ENCODE data around the gene PXN. TPM values are rescaled to one million over a fixed set of nuclear protein-coding genes. Genes with fewer than 3 reads are reported as not detected.

Gene PXN
- total and polyA plus RNA-seq, 2 of the 13 experiments (the other 11 are each of a cell fraction or from before 2014, with no cell fraction given), result 13.6 to 14.2 TPM

DNA sequence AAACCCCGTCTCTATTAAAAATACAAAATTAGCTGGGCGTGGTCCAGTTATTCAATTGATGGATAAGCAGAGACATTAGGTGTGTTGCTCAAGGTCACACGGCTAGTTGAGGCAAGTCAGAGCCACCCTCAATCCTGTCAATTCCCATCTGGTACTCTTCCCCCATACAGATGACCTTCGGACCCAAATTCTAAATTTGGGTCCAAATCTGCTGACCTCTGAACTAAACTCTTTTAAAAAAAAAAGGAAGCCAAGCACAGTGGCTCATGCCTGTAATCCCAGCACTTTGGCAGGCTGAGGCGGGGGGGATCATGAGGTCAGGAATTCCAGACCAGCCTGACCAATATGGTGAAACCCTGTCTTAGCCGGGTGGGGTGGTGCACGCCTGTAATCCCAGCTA is 94.9 kb downstream of the PXN start:
- Histone ChIP-seq H3K9ac (ENCODE audit: insufficient read depth, low read depth, low read length) (no peak overlapping the region), H3K9me3 (ENCODE audit: low read length) (no peaks in the 10 kb centered on the region), H3K4me3 (replicated peaks in 1 of 3; ENCODE audit: insufficient read depth in 1 of 3, low read depth in 2 of 3, low read length in 3 of 3) (no peak overlapping the region), H3K4me2 (ENCODE audit: low read depth, low read length) (no peak overlapping the region), H4K20me1 (ENCODE audit: insufficient read depth, low read length) (no peaks in the 10 kb centered on the region), H3K27me3 (ENCODE audit: control insufficient read depth in 1 of 2, insufficient read depth in 2 of 2, low read length in 2 of 2) (no peaks in the 10 kb centered on the region), H2AFZ (ENCODE audit: low read length) (no peak overlapping the region), H3K36me3 (replicated peaks in 1 of 2; ENCODE audit: control insufficient read depth in 1 of 2, insufficient read depth in 2 of 2, low read length in 2 of 2) (peaks cover 31 to 76% of the 10 kb centered on the region in 2 experiments), H3K79me2 (ENCODE audit: insufficient read depth, low read length) (no peaks in the 10 kb centered on the region), H3K27ac (ENCODE audit: extremely low read length, insufficient read depth, low read length) (no peak overlapping the region), H3K4me1 (ENCODE audit: insufficient read depth, low read length) (no peaks in the 10 kb centered on the region)
- ChIA-PET CTCF (ENCODE audit: low intra/inter-chr PET ratio, low total read pairs) (no interaction called here), POLR2A (interaction anchor here (1.6 to 1.9 kb wide), 2 partner anchors 8 to 30 kb away, joined by 3 to 9 read pairs; partner anchors contain the start of gene RPLP0)
- WGBS (ENCODE audit: low lambda C conversion rate), result 95% methylated on average over 7 of the region's 7 CpGs
- BruUV-seq (replicated peaks), result no TSS peak
- FAIRE-seq (no peak), ATAC-seq (no peak), DNase-seq (ENCODE audit: low spot score) (no peak)
- intact Hi-C loops (cut with micrococcal nuclease; ENCODE audit: unreplicated experiment), result no loop called here
- no peak for TF ChIP-seq MAZ (IDR thresholded peaks at IDR 0.05; ENCODE audit: borderline replicate concordance, low read depth, low read length)
- no peak for TF ChIP-seq MAZ (CRISPR knock-in tag; IDR thresholded peaks at IDR 0.05; ENCODE audit: low read depth)
- no peak for TF ChIP-seq TBP (CRISPR knock-in tag; IDR thresholded peaks at IDR 0.05)
- TF ChIP-seq ZFP91 (CRISPR knock-in tag; IDR thresholded peaks at IDR 0.05; ENCODE audit: borderline replicate concordance), result no peak
- no peak for TF ChIP-seq HMGXB4 (CRISPR knock-in tag; IDR thresholded peaks at IDR 0.05; ENCODE audit: borderline replicate concordance in 1 of 2, low read depth in 1 of 2)
- TF ChIP-seq ZNF609 (CRISPR knock-in tag; IDR thresholded peaks at IDR 0.05; ENCODE audit: borderline replicate concordance), result no peak
- no peak for TF ChIP-seq MATR3 (CRISPR knock-in tag; IDR thresholded peaks at IDR 0.05)
- no peak for TF ChIP-seq ZNF660 (CRISPR knock-in tag; IDR thresholded peaks at IDR 0.05; ENCODE audit: borderline replicate concordance, low read depth)
- TF ChIP-seq, protein P1, sequence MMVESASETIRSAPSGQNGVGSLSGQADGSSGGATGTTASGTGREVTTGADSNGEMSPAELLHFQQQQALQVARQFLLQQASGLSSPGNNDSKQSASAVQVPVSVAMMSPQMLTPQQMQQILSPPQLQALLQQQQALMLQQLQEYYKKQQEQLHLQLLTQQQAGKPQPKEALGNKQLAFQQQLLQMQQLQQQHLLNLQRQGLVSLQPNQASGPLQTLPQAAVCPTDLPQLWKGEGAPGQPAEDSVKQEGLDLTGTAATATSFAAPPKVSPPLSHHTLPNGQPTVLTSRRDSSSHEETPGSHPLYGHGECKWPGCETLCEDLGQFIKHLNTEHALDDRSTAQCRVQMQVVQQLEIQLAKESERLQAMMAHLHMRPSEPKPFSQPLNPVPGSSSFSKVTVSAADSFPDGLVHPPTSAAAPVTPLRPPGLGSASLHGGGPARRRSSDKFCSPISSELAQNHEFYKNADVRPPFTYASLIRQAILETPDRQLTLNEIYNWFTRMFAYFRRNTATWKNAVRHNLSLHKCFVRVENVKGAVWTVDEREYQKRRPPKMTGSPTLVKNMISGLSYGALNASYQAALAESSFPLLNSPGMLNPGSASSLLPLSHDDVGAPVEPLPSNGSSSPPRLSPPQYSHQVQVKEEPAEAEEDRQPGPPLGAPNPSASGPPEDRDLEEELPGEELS (CRISPR knock-in tag; IDR thresholded peaks at IDR 0.05), result no peak
- no peak for TF ChIP-seq KMT2A (CRISPR knock-in tag; IDR thresholded peaks at IDR 0.05)
- in situ Hi-C loops (cut with HindIII; ENCODE audit: extremely low pct_ligation_motif_present, low pct_unique_long_range_greater_than_20kb), result no loop called here

Data from HepG2 (cell line).